ENCODE measurements around the gene RETREG1. TPM values are rescaled to one million over a fixed set of nuclear protein-coding genes. Genes with fewer than 3 reads are reported as not detected.

Gene RETREG1
- total RNA-seq, 1 experiment from 2014 or later = 4.0 TPM

DNA sequence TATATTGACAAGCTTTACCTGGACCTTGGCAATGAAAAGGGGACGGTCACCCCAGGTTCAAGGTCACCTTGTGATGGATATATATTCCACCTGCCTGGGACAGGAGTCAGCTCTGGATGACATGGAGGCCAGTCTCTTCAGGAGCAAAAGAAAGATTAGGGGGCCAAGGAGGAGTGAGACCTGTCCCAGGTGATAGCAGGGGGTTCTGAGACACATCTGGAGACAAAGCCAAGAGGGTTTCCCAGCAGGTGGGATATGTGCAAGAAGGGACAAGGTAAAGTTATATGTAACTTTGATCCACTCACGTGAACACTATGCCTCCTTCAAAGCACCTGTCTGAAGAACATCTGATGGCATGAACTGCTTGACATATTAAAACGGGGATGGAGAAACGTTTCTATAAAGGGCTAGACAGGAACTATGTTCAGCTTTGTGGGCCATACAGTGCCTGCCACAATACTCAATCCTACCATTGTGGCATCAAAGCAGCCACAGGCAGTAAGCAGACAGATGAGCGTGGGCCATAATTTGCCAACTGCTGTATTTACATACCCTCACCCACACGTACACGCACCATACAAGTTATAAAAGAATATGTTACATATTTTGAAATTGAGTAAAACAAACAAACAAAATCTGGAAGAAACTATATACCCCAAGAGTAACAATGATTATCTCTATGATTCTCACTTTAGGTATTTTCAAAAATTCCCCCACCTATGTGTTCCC, 88.3 kb downstream of the RETREG1 start:
- no peak for DNase-seq (ENCODE audit: low read depth)

DNA sequence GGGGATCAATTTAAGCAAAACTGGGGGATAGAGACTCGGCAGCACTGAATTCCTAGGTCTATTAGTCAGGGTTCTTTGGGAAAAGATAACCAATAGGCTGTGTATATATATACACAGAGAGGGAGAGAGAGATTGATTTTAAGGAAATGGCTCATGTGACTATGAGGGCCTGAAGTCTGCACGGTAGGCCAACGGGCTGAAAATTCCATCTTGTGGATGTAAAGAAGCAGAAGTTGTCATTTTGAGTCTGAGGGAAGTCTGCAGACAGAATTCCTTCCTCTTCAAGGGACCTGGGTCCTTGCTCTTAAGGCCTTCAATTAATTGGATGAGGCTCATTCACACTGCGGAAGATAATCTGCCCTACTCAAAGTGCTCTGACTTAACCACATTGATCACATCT, 91.1 kb downstream of the RETREG1 start:
- no peak for DNase-seq (ENCODE audit: low read depth)

DNA sequence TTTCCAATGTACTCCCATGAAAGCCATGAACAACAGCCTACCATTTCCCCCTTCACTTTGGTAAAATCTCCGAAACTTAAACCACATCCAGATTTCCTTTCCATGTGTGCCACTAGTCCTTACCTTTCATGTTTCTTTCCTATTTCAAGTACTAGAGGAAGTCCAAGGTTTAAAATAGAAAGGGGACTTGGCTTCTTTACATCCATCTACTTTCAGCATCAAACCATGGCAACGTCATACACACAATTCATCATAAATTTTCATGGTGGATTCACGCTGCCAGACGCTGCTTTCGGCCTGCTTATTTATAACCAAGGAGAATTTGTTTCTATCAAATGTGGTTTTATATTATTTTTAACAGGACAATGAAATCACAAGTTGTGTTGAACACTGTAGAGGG, 92.5 kb downstream of the RETREG1 start:
- no peak for DNase-seq (ENCODE audit: low read depth)

DNA sequence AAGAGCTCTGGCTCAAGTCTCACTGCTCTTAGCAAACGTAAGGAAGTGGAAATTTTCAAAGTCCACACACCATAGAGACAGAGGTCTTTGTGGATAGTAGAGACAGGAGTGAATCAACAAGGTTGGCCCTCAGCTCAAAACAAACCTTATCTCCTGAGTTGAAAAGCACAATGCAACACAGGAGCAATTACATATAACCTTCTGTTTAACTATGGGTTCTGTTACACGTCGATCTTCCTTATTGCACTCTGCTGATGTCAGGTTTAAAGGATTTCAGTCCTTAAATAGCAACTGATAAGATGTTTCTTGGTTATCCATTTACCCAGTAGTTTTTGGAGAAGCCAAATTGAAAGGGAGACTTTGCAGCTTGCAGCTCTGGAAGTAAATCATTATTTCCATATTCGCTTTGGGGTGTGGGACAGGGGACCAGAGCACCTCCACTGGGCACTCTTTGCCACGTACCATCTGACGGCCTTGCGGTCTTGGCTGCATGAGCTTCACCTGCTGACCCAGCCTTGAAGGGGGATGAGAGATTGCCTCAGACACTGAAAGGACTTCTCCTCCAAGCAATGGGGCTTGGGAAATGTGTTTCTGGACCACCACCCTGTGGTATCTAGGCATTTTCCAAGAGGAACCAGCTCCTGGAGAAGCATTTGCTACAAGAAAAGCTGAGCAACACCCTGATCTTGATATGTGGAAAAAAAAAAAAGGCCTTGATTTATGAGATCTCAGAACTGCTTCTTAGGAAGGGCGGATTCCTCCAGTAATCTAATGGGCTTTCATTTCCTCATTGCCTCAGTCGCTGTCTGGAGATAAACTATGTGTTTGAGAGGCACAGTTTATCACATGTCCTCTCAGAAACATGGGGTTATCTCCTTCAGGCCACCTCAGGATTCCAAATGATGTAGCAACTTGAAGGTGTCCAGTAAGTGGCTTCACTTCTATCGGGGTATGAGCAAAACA, 95.0 kb downstream of the RETREG1 start:
- no peak for DNase-seq (ENCODE audit: low read depth)

DNA sequence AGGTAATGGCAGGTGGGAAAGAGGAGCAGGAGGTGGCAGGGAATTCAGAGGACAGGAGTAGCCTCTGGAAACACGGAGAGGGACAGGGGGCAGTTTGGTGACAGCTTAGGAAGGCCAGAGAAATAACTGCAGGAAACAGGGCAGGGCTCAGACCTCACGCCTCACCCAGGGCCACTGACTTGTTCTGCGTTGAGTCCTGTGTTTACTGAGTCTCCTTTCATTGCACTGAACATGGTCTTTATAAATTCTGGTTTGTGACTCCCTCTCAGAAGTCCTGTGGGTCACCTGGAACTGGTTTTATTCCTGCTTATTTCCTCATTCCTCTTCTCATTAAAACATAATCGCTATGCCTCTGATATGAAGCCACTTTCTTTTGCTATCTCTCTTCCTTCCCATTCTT, 96.0 kb downstream of the RETREG1 start:
- no peak for DNase-seq (ENCODE audit: low read depth)

DNA sequence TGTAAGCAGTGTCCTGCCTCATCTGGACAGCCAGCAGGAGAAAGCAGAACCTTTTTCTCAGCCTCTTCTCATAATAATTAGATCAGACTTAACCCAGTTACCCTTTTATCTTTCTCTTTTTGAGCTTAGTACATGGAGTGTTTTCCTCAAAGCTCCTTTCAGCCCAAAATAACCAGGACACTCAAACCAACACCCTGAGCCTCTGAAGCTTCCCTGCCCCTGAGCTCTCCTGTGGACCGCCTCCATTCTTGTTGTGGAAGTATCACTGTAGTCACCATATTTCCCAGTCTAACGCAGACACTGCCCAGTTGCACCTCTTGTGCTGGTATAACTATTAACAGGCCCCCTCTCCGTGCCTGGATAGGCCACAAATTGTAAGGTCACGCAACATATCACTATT, 97.4 kb downstream of the RETREG1 start:
- no peak for DNase-seq (ENCODE audit: low read depth)

DNA sequence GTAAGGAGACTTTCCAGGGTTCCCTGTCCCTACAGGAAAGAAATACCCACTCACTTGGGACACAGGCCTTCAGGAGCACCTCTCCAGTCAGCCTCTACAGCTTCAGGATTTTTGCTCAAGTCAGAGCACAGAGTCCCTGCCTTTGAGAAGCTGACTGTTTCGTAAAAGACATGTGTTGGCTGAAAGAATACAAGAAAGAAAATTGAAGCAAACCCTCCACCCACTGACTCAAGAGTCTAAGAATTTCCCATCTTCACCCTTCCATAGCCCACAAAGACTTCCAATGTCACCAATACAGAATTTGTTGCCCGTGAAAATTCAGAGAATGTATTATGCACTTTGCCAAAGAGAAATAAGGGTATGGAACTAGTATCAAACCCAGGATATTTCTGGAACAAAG, 98.2 kb downstream of the RETREG1 start:
- no peak for DNase-seq (ENCODE audit: low read depth)

DNA sequence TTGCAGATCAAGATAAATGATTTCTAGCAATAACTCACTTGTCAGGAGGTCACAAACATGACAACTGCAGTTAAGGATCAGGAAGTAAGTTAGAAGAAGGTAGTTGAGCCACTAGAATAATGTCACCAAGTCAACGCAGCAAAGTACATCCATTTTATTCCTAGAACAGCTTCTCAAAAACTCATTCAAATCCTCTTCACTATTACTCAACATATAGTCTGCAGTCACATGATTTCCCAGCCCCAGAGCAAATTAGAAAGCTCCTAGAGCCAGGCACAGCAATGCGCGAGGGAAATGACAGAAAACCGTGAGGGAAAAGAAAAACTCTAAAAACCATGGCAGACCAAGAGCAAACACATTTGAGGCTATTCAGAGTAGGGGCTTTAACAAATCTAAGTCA, 101.3 kb downstream of the RETREG1 start:
- DNase-seq (ENCODE audit: low read depth) = no peak

DNA sequence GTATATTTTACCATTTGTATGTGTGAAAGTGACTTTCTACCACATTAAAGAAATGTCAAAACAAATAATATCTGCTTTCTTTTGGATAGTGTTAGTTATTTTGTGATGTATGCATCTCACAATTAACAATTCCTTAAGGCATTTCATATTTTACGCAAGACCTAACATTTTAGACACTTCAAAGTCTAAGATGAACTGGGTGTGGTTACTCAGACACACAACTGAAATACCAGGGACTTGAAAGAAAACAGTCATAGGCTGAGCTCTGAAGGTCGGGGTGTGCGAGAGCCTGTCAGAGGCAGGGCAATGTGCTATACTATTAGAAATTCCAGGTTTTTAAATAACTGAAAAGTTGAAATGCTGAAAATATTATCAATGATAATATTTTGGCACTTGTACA, 106.7 kb downstream of the RETREG1 start:
- DNase-seq (ENCODE audit: low read depth) = no peak

DNA sequence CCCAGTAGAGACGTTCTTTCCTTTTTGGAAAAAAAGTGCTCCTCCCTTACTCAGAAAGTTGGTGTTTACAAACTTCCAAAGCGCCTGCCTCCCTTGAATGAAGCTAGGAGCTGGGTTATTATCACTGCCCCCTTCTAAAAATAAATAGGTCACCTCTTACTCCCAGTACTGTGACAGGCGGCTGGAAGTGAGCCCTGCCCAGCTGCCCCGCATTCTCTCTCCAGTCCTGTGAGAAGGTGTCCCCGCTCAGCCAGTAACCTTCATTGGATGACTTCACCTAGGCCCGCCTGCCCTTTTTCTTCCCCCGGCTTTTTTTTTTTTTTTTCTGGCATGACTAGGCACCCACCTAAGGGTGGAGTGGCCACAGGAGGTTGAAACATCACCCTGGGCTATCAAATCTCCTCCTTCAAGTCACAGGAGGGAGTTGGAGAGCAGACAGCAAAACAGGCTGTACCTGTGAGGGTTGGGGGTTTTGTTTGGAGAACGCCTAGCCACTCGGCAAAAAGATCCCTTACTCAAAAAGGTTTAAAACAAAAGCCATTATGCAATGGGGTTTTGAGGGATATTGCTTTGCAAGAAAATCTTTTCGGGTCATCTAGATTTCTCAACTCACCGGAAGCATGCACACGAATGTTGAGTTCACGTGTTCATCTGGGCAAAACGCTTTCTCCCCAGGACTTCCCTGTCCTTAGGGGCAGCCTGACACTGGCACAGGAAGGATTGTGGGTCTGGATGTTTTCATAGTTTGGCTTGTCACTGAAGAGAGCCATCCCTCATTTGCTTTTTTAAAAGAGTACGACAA, 107.9 kb downstream of the RETREG1 start:
- peak; percentile 48 for DNase-seq (ENCODE audit: low read depth)

DNA sequence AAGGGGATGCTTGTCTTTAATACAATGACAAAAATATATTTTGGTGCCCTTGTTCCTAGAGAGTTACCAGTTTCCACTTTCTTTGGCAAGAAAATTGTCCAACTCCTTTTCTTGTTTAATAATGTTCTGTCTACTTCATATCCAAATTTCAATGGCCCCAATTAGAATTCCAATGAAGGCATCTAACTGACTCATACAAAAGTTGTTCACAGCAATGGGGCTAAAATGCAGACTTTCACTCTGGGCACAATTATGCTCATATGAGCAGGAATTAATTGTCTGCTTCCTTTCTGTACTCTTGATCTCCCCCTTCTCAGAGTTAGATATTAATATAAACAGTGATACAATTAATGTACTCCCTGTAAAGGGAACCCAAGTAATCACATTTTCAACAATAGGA, 109.1 kb downstream of the RETREG1 start:
- peak; percentile 30 for DNase-seq (ENCODE audit: low read depth)

DNA sequence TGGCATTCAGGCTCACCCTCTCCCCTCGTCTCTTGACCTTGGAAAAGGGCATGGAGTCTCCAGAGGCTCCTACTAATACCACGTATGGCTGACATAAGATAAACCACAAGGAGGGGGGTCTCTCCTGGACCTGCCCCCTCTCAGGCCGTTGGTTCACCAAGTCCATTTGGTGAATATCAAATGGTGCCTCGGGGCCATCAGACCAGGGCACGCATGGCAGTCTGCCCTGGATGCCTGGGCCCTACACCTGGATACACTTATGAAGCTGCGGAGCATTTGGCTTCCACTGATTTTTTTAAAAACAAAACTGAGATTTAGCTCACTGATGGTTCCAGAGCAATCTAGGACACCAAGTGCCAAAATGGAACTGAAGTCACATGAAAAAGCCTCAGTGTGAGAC, 110.9 kb downstream of the RETREG1 start:
- no peak for DNase-seq (ENCODE audit: low read depth)

DNA sequence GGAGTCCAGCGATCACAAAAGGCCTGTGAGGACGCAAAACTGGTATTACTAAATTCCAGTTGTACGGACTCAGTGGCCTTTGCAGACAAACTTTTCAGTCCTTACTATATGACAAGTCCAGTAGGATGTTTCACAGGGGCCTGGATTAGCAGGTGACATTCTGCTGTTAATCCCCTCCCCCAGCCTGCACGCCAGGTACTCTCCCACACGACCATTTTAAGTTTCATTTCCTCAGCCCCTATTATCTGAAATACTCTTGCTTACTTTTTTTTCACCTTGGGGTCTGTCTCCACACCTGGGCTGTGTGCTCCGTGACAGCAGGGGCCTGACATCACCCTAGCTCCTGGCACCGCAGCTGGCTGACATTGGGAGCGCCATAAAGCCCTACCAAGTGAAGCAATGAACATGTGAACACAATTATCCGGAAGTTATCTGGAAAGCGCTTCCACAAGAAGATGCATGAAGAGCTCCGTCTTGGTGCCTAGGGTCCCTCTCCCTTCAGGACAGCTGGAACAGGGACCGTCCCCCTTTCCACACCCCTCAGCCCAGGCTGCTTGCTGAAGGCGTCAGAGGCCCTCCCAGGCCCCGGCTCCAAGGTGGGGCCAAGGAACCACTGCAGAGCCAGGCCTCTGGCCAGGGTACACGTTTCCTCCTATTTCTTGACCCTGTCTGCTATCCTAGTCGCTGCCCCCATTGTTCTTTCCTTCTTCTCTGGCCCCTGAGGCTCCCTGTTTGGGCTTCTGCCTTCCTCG, 111.5 kb downstream of the RETREG1 start:
- DNase-seq (ENCODE audit: low read depth) = no peak

DNA sequence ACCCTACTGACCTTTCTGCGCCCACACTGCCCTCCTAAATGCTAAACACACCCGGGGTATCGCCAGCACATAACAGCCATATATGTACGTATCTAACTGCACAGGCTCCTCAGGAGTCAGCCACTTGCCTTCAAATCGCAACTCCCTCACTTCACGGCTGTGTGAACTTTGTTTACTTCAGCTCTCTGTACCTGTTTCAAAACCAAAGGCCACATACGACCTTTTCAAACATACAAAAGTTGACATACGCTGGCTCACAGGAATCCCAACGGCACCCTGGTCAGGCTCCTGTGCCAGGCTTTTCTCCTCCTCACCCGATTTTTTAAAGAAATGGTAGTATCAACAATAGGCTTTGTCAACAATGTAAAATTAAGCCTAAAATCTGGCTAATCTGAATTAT, 112.2 kb downstream of the RETREG1 start:
- DNase-seq (ENCODE audit: low read depth) = no peak

DNA sequence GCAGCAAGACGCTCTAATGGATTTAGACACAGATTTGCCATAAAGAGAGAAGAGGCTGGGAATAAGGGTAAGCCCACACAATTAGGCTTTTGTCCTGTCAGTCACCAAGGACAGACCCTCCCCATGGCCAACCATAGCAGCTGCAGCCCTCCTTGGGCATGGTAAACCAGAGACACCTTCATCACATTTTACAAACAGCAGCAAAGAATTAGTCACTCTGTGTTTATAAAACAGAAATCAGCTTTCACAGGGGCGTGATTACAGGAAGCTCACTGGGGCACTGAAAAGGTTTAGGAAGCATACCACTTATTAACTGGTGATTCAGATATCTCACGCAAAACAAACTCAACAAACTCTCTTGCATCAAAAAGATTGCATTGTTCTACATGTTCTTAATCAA, 113.9 kb downstream of the RETREG1 start:
- peak; percentile 37 for DNase-seq (ENCODE audit: low read depth)

DNA sequence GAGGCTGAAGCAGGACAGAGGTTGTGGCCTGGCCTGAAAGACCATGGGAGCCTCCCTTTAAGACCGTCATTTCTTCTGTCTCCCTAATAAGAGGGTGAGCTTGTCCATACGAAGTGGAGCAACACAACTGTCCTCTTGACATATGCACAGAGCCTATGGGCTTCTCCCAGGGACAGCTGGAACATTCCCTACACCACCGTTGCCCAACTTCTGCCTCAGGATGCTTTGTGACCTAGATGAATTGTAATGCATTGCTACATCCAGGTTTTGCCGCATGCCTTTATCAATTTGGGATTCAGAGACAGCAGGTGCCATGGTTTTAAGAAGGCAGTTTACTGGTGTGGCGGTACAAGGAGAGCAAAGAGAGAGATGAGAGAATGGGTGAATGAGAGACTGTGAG, 116.8 kb downstream of the RETREG1 start:
- no peak for DNase-seq (ENCODE audit: low read depth)

DNA sequence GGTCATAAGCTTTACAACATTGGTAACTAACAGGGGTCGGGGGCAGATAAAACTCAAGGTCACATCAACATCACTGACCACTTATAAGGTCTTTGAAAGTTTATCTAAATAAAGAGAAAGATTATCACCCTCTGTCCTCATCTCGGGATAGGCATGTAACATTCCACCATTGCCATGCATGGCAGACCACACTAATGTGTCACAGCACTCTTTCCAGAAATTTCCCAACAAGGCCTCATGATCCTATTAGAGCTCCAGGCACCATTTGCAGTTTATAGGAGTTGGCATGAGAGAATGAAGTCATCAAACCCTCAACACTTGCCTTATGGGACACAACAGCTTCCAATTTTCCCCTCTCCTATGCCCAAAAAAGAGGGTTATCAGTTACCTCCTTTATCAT, 119.3 kb downstream of the RETREG1 start:
- DNase-seq (ENCODE audit: low read depth) = peak; percentile 21

DNA sequence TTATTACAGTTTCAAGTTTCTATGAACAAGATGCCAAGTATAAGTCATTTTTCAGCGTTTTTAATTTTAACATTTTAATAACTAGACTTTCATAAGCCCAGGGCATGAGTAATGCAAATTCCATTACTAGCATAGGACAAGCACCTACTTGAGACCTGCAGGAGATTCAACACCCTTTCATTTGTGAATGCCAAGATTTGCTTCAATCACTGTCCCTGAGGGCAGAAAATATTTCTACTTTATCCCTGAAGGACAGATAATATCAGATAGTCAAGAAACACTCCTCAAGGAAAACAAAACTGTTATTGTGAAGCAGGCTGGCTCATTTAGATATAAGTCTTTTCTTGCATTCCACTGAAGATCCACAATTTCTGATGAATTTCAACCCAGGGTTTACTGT, 123.5 kb downstream of the RETREG1 start:
- DNase-seq (ENCODE audit: low read depth) = peak; percentile 39

DNA sequence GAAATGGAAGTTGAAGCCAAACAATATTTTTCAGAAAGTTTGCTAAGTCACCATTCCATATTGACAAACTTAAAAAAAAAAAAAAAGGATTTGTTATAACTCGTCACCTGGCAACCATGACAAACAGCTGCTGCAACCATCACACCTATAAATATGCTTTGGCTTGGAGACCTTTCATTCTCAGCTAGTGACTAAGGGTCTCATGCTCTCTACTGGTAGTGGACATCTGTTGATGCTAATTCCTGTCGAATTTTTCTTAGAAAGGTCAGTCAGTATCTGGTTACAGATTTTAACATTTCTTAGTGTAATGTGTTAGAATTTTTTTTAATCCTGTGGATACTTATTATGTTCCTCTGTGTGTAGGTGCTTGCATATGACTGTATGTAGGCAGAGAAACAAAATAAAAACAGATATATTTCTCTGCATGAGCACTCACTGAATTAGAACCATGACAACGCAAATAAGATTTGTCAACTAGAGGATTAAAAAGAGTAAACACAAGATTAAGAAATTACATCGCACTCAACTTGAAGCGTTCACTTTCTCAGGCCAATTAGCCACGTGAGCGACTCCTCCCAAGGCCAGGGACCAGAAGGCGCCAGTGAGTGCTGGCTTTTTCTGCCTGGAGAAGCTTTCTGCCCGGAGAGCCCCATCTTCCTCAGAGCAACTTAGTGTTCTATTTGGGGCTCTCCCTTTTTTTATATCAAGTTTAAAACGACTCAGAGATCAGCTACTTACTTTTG, 124.2 kb downstream of the RETREG1 start:
- peak; percentile 99 for DNase-seq (ENCODE audit: low read depth)

DNA sequence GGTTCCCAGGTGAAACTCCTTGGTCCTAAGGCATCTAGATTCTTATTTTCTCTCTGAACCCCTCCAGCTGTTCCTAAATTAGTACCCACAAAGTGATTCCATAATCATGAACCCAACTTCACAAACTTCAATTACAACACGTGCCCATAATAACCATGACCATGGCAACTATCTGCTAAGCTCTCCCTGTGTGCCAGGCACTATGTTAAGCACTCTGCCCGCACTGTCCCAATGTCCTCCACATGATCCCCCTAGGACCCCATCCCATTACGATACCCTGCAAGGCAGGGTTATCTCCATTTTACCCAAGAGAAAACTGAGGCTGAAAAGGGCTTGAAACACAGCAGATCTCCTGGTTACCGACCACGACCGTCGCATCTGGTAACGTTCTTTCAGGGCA, 125.9 kb downstream of the RETREG1 start:
- no peak for DNase-seq (ENCODE audit: low read depth)

Data from LHCN-M2 (cell line).